CD4-positive, alpha-beta memory T cell (primary cell): ENCODE results near the gene LIPE. TPM values are rescaled to one million over a fixed set of nuclear protein-coding genes. Genes with fewer than 3 reads are reported as not detected.
A peak's percentile ranks its signal among the peaks of the same experiment; 100 is the strongest.

Source experiments
- CTCF ChIA-PET: fragments of 350-600 bp; sonication (Branson Sonifier 250); formaldehyde crosslinking; loops from one replicate; lab custom pipeline; 2021; ENCODE audit warnings: inconsistent platforms; ENCODE audit not compliant: partially characterized antibody; lab: Charles Lee
- POLR2A ChIA-PET: fragments of 350-600 bp; sonication (Branson Sonifier 250); formaldehyde crosslinking; loops from one replicate; lab custom pipeline; 2021; ENCODE audit not compliant: partially characterized antibody; lab: Charles Lee
- DNase-seq, 5 donors: peaks; one replicate each; pipeline versions ENCODE4 v3.0.0 to v3.0.0-alpha.2; 2020 to 2022; ENCODE audit warnings: mixed read lengths in 1 of 5
- H3K27ac ChIP-seq: one replicate; pipeline ENCODE4 v1.7.0; 2013; ENCODE audit warnings: low read depth, low read length
- H3K27me3 ChIP-seq: 2 replicates; pipeline ENCODE4 v1.7.0; 2013; ENCODE audit warnings: mild to moderate bottlenecking, low read length, moderate library complexity; ENCODE audit not compliant: insufficient read depth
- H3K36me3 ChIP-seq: 2 replicates; pipeline ENCODE4 v1.7.0; 2013; ENCODE audit warnings: mild to moderate bottlenecking, low read length, moderate library complexity; ENCODE audit not compliant: insufficient read depth
- H3K4me1 ChIP-seq: 2 replicates; pipeline ENCODE4 v1.7.0; 2013; ENCODE audit warnings: mild to moderate bottlenecking, low read length, moderate library complexity; ENCODE audit not compliant: insufficient read depth
- H3K4me3 ChIP-seq, 2 donors: one replicate each; pipeline ENCODE4 v1.7.0; 2013; ENCODE audit warnings: low read length in 2 of 2, mild to moderate bottlenecking in 1 of 2
- H3K9me3 ChIP-seq, 2 donors: one replicate each; pipeline ENCODE4 v1.7.0; 2013; ENCODE audit warnings: low read length in 2 of 2, control low read depth in 1 of 2; ENCODE audit not compliant: control insufficient read depth in 1 of 2
- H3K27ac Mint-ChIP-seq, 7 donors: one replicate each; pipeline ENCODE4 v1.8.0; 2020 to 2021; ENCODE audit warnings: mixed read lengths in 7 of 7, mild to moderate bottlenecking in 6 of 7, inconsistent platforms in 3 of 7, moderate library complexity in 3 of 7
- H3K27me3 Mint-ChIP-seq, 2 donors: one replicate each; pipeline ENCODE4 v1.8.0; 2020 to 2021; ENCODE audit warnings: mixed read lengths in 2 of 2
- H3K36me3 Mint-ChIP-seq, 2 donors: one replicate each; pipeline ENCODE4 v1.8.0; 2020 to 2021; ENCODE audit warnings: mixed read lengths in 2 of 2, inconsistent platforms in 1 of 2, mild to moderate bottlenecking in 1 of 2
- H3K4me1 Mint-ChIP-seq, 4 donors: one replicate each; pipeline ENCODE4 v1.8.0; 2020 to 2021; ENCODE audit warnings: mixed read lengths in 4 of 4, mild to moderate bottlenecking in 1 of 4
- H3K4me3 Mint-ChIP-seq, 8 donors: one replicate each; pipeline ENCODE4 v1.8.0; 2020 to 2021; ENCODE audit warnings: mixed read lengths in 8 of 8, mild to moderate bottlenecking in 7 of 8, moderate library complexity in 6 of 8, inconsistent platforms in 3 of 8
- H3K9me3 Mint-ChIP-seq, 8 donors: one replicate each; pipeline ENCODE4 v1.8.0; 2020 to 2021; ENCODE audit warnings: mixed read lengths in 8 of 8, mild to moderate bottlenecking in 5 of 8, inconsistent platforms in 3 of 8, moderate library complexity in 1 of 8
- intact Hi-C: fragments of 100-400 bp; cut with micrococcal nuclease; formaldehyde crosslinking; loops from one replicate; pipeline ENCODE4 v1.15.1; 2023
- polyA plus RNA-seq, 2 donors: library from polyadenylated mRNA; unstranded; fragments of 300-500 nt; fragmentation: Illumina TruSeq; gene quantifications; one replicate each; pipeline ENCODE4 v1.2.3, GENCODE V29; 2021
- total RNA-seq, 2 experiments: library from RNA; stranded (reverse); gene quantifications; one replicate each; pipeline ENCODE4 v1.2.3, GENCODE V29; 2021

Gene LIPE
- total and polyA plus RNA-seq, 4 experiments from 2014 or later = 4.0 to 32.6 (median 19.9) TPM

GRCh38 chr19:42400404-42400803, 26.8 kb downstream of the LIPE start:
- Histone ChIP-seq H3K9me3 (no peaks in the 10 kb centered on the region), H3K27ac (no peak overlapping the region), H3K27me3 (no peaks in the 10 kb centered on the region), H3K4me1 (peaks cover 35% of the 10 kb centered on the region), H3K36me3 (no peaks in the 10 kb centered on the region), H3K4me3 (no peak overlapping the region)
- peak overlapping the region in 6 of 7 donors; percentile 27 to 87 (median 57) for H3K27ac Mint-ChIP-seq
- H3K4me1 Mint-ChIP-seq = peaks cover 29 to 57% (median 44%) of the 10 kb centered on the region in 4 donors
- ChIA-PET POLR2A (interaction anchor here (1.1 to 3.4 kb wide), 4 partner anchors 18 to 38 kb away, joined by 3 to 13 read pairs (median 4); no protein-coding TSS in a partner anchor), CTCF (interaction anchor here (0.7 to 2.7 kb wide), 17 partner anchors 12 to 291 kb away, joined by 3 to 13 read pairs (median 5); partner anchors contain the start of genes CEACAM1 and POU2F2)
- H3K36me3 Mint-ChIP-seq = peaks cover 0 to 7% of the 10 kb centered on the region in 2 donors
- H3K9me3 Mint-ChIP-seq = peaks cover 0 to 2% (median 0%) of the 10 kb centered on the region in 8 donors
- DNase-seq = no peak
- no peaks in the 10 kb centered on the region for H3K27me3 Mint-ChIP-seq
- intact Hi-C loops = loop anchor here (2.0 kb wide), 1 partner anchor 156 kb away; no protein-coding TSS in a partner anchor
- peak overlapping the region in 4 of 8 donors; percentile 50 to 89 (median 60) for H3K4me3 Mint-ChIP-seq

- Histone ChIP-seq H3K27ac (peak overlapping the region; percentile 72), H3K9me3 (no peaks in the 10 kb centered on the region), H3K27me3 (no peaks in the 10 kb centered on the region), H3K4me3 (peak overlapping the region; percentile 87 to 97), H3K36me3 (no peaks in the 10 kb centered on the region), H3K4me1 (peaks cover 34% of the 10 kb centered on the region)
- intact Hi-C loops = loop anchor here (1.0 to 5.0 kb wide), 3 partner anchors 10 to 115 kb away; partner anchors contain the start of gene MEGF8
- H3K27ac Mint-ChIP-seq = peak overlapping the region; percentile 77 to 98 (median 96)
- H3K4me1 Mint-ChIP-seq = peaks cover 29 to 53% (median 44%) of the 10 kb centered on the region in 4 donors
- peaks cover 0 to 2% (median 0%) of the 10 kb centered on the region in 8 donors for H3K9me3 Mint-ChIP-seq
- no peak for DNase-seq
- H3K27me3 Mint-ChIP-seq = no peaks in the 10 kb centered on the region
- H3K4me3 Mint-ChIP-seq = peak overlapping the region; percentile 88 to 96 (median 92)
- peaks cover 0 to 5% of the 10 kb centered on the region in 2 donors for H3K36me3 Mint-ChIP-seq
- ChIA-PET CTCF (interaction anchor here (1.0 to 2.3 kb wide), 6 partner anchors 10 to 43 kb away, joined by 3 to 18 read pairs (median 7); no protein-coding TSS in a partner anchor), POLR2A (interaction anchor here (0.6 to 2.7 kb wide), 9 partner anchors 9 to 321 kb away, joined by 3 to 13 read pairs (median 4); partner anchors contain the start of genes PAFAH1B3 and ZNF574)
These were observed 29.7 kb downstream of the LIPE start for GRCh38 chr19:42397263-42398166.

GRCh38 chr19:42396381-42397262, 30.6 kb downstream of the LIPE start:
- H3K9me3 Mint-ChIP-seq = peaks cover 0 to 2% (median 0%) of the 10 kb centered on the region in 8 donors
- peaks cover 0 to 3% of the 10 kb centered on the region in 2 donors for H3K27me3 Mint-ChIP-seq
- peak overlapping the region; percentile 88 to 96 (median 92) for H3K4me3 Mint-ChIP-seq
- H3K27me3 ChIP-seq = no peaks in the 10 kb centered on the region
- peak overlapping the region; percentile 77 to 98 (median 96) for H3K27ac Mint-ChIP-seq
- H3K4me3 ChIP-seq = peak overlapping the region; percentile 87 to 97
- intact Hi-C loops = loop anchor here (1.0 to 5.0 kb wide), 3 partner anchors 9 to 114 kb away; partner anchors contain the start of gene MEGF8
- H3K4me1 ChIP-seq = peaks cover 28% of the 10 kb centered on the region
- peaks cover 26 to 47% (median 40%) of the 10 kb centered on the region in 4 donors for H3K4me1 Mint-ChIP-seq
- H3K36me3 ChIP-seq = no peaks in the 10 kb centered on the region
- POLR2A ChIA-PET = interaction anchor here (0.6 to 2.7 kb wide), 10 partner anchors 10 to 320 kb away, joined by 3 to 13 read pairs (median 4); partner anchors contain the start of genes PAFAH1B3 and ZNF574
- peaks cover 0 to 4% of the 10 kb centered on the region in 2 donors for H3K36me3 Mint-ChIP-seq
- peak overlapping the region; percentile 72 for H3K27ac ChIP-seq
- H3K9me3 ChIP-seq = no peaks in the 10 kb centered on the region
- DNase-seq = peak; percentile 88 to 93 (median 90)
- CTCF ChIA-PET = interaction anchor here (0.9 to 2.3 kb wide), 7 partner anchors 9 to 45 kb away, joined by 3 to 18 read pairs (median 7); no protein-coding TSS in a partner anchor

GRCh38 chr19:42394751-42395150, 32.4 kb downstream of the LIPE start:
- Mint-ChIP-seq H3K27me3 (peaks cover 5 to 7% of the 10 kb centered on the region in 2 donors), H3K4me3 (no peak overlapping the region), H3K4me1 (peaks cover 18 to 30% (median 28%) of the 10 kb centered on the region in 4 donors), H3K36me3 (peaks cover 0 to 2% of the 10 kb centered on the region in 2 donors), H3K27ac (peak overlapping the region in 1 of 7 donors; percentile 14), H3K9me3 (peaks cover 0 to 2% (median 0%) of the 10 kb centered on the region in 8 donors)
- Histone ChIP-seq H3K27ac (no peak overlapping the region), H3K4me1 (peaks cover 16% of the 10 kb centered on the region), H3K4me3 (no peak overlapping the region), H3K9me3 (no peaks in the 10 kb centered on the region), H3K36me3 (no peaks in the 10 kb centered on the region), H3K27me3 (no peaks in the 10 kb centered on the region)
- CTCF ChIA-PET = interaction anchor here (0.7 kb wide), 1 partner anchor 8 kb away, joined by 3 read pairs; no protein-coding TSS in a partner anchor
- no peak for DNase-seq
- POLR2A ChIA-PET = interaction anchor here (1.0 kb wide), 1 partner anchor 9 kb away, joined by 3 read pairs; no protein-coding TSS in a partner anchor
- intact Hi-C loops = loop anchor here (5.0 kb wide), 1 partner anchor 112 kb away; no protein-coding TSS in a partner anchor

GRCh38 chr19:42392165-42392564, 35.0 kb downstream of the LIPE start:
- POLR2A ChIA-PET = no interaction called here
- peaks cover 12 to 13% of the 10 kb centered on the region in 2 donors for H3K27me3 Mint-ChIP-seq
- H3K36me3 Mint-ChIP-seq = no peaks in the 10 kb centered on the region
- no peaks in the 10 kb centered on the region for H3K36me3 ChIP-seq
- H3K4me3 Mint-ChIP-seq = no peak overlapping the region
- intact Hi-C loops = no loop called here
- H3K27ac Mint-ChIP-seq = no peak overlapping the region
- peaks cover 0 to 2% (median 0%) of the 10 kb centered on the region in 8 donors for H3K9me3 Mint-ChIP-seq
- peaks cover 9% of the 10 kb centered on the region for H3K4me1 ChIP-seq
- no peaks in the 10 kb centered on the region for H3K9me3 ChIP-seq
- H3K4me1 Mint-ChIP-seq = peaks cover 5 to 11% (median 9%) of the 10 kb centered on the region in 4 donors
- CTCF ChIA-PET = interaction anchor here (0.9 kb wide), 1 partner anchor 9 kb away, joined by 3 read pairs; no protein-coding TSS in a partner anchor
- no peak overlapping the region for H3K4me3 ChIP-seq
- H3K27me3 ChIP-seq = no peaks in the 10 kb centered on the region
- no peak for DNase-seq
- no peak overlapping the region for H3K27ac ChIP-seq

- ChIA-PET POLR2A (no interaction called here), CTCF (no interaction called here)
- Histone ChIP-seq H3K4me1 (peaks cover 10% of the 10 kb centered on the region), H3K27ac (no peak within 1 kb of the TSS), H3K36me3 (no peaks in the 10 kb centered on the region), H3K4me3 (no peak within 1 kb of the TSS), H3K27me3 (no peaks in the 10 kb centered on the region), H3K9me3 (no peaks in the 10 kb centered on the region)
- no peaks in the 10 kb centered on the region for H3K36me3 Mint-ChIP-seq
- H3K4me3 Mint-ChIP-seq = no peak within 1 kb of the TSS
- intact Hi-C loops = loop anchor here (5.0 kb wide), 1 partner anchor 32 kb away; no protein-coding TSS in a partner anchor
- no peaks in the 10 kb centered on the region for H3K9me3 Mint-ChIP-seq
- peaks cover 16% of the 10 kb centered on the region in 2 donors for H3K27me3 Mint-ChIP-seq
- DNase-seq = no peak
- peak within 1 kb of the TSS in 3 of 7 donors; percentile 15 to 88 (median 29) for H3K27ac Mint-ChIP-seq
- peaks cover 4 to 7% (median 6%) of the 10 kb centered on the region in 4 donors for H3K4me1 Mint-ChIP-seq
These were observed 37.3 kb downstream of the LIPE start, which contains the start of gene CNFN for GRCh38 chr19:42389899-42390298. Gene CNFN (minus strand): TSS chr19:42390297. CDS start chr19:42389037, 1,260 bp downstream.
